Measurements from ENCODE around the gene DNAH8.
"Not testable (repeated sequence)": the region's sequence is repeated elsewhere in the genome, so short reads cannot be mapped to it uniquely, and the experiment has no call there.

The DNAH8 gene

DNA sequence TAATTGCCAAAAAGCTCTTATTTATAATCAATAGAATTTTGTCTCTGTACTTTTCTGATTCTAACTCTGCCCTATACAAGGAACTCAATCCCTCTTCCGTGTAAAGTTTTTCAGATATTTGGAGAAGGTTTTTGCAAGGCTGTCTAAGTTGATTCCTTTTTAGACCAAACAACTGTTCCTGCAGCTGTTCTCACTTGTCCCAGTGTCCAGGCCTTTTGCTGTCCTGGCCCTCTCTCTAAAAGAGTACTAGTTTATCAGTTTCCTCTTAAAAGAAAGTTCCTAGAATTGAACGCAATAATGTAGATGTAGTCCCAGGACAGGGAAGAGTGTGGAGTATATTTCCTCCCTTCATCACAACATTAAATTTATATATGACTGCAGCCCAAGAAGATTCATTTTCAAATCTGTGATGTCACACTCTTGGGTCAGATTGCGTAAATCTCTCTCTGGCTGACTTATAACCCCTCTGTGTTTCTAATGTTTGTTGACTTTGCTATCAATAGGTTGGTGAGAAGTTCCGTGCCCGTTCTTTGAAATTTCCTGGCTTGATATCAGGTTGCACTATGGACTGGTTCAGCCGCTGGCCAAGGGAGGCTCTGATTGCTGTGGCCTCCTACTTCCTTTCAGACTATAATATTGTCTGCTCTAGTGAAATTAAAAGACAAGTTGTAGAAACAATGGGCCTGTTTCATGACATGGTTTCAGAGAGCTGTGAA lies 194.1 kb downstream of the DNAH8 start:
- no peak for DNase-seq (ENCODE audit: low spot score)

DNA sequence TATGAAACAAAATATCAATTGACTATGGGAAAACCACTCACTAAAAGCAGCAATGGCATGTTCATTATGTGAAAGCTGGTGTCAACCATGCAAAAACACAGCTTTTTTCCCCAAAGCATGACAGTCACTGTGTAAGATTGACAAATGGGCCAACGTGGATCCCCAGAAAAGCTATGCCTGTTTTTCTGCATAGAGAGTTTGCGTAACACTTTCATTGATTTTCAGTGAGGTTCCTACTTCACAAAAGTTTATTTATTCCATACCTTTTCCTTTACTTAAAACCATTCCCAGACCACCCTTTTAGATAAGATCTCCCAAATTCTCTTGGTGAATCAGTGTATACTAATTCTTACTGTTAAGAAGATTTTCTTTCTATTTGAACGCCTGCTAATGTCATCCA lies 195.1 kb downstream of the DNAH8 start:
- no peak for DNase-seq (ENCODE audit: low spot score)

DNA sequence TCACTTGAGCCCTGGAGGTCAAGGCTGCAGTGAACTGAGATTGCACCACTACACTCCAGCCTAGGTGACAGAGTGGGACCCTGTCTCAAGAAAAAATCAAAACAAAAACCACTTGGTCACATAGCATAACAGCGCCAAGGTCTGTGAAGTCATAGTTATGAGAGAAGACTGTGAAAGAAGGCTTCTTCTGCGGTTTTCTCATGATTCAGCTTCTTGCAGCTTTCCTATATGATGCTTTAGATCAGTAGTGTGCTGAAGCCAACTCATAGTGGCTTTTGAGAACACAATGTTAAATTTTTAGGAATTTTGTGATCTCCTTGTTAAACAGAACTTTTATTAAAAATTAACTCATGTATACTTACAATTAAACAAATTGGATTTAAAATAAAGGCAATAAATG lies 197.3 kb downstream of the DNAH8 start:
- no peak for DNase-seq (ENCODE audit: low spot score)

DNA sequence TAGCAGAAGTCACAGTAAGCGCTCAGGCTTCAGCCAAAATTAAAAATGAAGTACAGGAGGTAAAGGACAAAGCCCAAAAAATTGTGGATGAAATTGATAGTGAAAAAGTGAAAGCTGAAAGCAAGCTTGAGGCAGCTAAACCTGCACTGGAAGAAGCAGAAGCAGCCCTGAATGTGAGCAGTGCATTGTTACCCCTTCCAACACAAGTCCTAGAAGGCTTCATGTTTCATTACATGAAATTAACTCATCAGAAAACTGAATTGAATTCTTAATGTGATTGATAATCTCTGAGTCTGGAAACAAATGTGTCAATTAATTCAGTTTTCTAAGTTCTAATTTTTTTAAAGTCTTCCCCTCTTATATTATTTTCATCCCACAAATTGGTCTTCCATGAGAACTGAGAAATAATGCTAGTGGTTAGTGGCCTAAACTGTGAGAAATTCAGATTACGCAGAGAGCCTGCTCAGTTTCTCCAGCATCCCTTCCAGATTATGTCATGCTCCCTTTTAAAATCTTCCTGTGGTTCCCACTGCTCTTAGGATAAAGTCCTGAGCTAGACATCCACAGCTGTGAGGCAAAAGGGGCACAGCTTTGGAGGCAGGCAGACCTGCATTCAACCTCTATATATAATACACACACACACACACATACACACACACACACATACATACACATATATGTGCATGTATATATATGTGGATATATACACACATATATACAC lies 200.3 kb downstream of the DNAH8 start:
- DNase-seq (ENCODE audit: low spot score): no peak

DNA sequence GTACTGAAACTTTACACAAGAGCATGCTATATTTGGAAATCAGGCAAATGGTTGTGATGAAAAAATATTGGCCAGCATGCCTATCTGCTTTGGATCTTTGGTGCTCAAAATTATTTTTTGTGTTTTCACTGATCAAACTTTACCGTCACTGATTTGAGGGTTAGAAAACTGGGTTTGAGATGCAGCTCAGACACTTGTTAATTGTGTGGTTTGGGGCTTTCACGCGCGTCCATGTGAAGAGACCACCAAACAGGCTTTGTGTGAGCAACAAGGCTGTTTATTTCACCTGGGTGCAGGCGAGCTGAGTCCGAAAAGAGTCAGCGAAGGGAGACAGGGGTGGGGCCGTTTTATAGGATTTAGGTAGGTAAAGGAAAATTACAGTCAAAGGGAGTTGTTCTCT lies 206.4 kb downstream of the DNAH8 start:
- DNase-seq (ENCODE audit: low spot score): not testable (repeated sequence)

DNA sequence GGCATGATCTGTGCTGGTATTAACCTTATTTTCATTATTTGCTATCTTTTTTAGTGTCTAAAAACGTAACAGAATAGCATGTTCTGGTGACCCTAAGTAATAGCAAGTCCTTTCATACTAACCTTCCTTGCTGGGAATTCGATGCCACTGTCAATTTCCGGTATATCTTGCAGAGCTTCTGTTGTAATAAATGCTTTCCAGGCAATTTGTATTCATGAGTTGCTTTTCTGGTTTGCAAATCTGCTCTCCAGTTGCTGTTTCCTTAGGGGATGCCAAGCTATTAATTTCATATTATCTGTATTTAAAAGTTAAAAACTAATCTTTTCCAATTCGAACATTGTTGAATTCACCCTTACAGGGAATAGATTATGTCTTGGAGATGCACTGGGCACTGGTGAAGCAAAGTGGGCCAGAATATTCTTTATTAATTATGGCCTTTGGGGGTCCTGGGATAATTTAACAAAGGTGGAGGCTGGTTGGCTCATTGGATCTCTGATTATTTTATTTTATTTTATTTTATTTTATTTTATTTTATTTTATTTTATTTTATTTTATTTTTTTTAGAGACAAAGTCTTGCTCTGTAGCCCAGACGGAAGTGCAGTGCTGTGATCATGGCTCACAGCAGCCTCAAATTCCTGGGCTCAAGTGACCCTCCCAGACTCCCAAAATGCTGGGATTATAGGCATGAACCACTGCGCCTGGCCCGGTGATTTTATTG lies 209.8 kb downstream of the DNAH8 start:
- no peak for DNase-seq (ENCODE audit: low spot score)

DNA sequence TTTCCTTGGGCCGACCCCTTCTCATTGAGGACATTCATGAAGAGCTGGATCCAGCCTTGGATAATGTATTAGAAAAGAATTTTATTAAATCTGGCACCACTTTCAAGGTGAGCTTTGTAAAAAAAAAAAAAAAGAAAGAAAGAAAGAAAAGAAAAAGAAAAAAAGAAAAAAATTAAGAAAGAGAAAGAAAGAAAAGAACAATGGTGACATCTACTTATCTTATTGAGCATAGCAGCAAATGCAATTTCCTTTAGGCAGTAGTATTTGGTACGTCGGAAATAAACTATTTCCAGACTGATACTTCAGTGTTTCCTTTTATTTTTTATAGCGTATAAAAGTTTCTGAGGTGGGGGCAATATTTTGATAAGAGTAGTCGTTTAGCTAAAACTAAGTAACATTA lies 214.4 kb downstream of the DNAH8 start:
- no peak for DNase-seq (ENCODE audit: low spot score)

DNA sequence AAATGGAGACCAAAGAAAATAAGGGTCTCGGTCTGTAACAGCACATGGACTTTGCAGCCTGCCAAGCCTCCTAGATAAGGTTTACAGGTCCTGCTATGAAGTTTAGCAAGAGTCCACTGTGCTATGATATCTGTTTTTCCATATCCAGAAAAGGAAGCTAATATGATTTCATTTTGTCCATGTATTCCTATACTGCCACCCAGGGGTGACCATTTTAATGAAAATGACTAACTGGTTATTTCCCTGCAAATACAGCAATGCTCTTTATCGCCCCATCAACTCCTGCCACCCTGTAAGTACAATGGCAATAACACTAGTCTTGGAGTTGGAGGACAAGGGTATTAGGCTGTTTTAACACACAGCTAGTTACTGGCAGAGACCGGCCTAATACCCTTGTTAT lies 218.3 kb downstream of the DNAH8 start:
- peak; percentile 27 for DNase-seq (ENCODE audit: low spot score)

DNA sequence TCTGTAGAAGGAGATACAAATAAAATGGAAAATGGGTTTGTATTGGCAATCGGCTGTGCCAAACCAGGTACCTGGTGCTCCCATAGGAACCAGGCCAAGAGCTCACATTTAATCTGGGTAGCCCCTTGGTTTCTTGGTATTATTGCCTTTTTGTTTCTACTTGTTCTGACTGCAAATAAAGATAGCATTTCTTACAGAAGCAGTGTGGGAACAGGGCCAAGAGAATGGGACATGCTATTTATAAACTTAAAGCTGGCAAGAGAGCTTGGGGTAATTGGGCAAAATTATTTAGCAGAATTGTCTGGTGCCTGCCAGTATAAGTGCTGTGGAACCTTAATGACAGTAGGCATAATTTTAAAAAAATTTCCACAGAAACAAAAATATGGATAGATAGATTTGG lies 219.9 kb downstream of the DNAH8 start:
- DNase-seq (ENCODE audit: low spot score): no peak

DNA sequence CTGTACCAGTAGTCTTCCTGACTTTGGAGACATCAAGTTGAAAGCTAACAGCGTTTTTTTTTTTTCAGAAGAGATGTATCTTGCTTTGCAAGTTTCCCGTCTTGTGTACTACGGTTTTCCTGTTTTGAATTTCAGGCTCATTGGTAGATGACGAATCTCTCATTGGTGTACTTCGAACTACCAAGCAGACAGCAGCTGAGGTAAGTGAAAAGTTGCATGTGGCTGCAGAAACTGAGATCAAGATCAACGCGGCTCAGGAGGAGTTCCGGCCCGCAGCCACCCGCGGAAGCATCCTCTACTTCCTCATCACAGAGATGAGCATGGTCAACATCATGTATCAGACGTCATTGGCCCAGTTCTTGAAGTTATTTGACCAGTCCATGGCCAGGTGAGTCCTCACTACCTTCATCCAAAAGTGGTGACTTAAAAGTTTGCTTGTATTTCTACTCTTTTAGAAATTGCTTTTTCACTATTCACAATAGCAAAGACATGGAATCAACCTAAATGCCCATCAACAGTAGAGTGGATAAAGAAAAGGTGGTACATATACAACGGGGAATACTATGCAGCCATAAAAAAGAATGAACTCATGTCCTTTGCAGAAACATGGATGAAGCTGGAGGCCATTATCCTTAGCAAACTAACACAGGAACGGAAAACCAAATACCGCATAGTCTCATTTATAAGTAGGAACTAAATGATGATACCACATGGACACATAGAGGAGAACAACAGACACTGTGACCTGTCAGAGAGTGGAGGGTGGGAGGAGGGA lies 222.9 kb downstream of the DNAH8 start:
- DNase-seq (ENCODE audit: low spot score): no peak

DNA sequence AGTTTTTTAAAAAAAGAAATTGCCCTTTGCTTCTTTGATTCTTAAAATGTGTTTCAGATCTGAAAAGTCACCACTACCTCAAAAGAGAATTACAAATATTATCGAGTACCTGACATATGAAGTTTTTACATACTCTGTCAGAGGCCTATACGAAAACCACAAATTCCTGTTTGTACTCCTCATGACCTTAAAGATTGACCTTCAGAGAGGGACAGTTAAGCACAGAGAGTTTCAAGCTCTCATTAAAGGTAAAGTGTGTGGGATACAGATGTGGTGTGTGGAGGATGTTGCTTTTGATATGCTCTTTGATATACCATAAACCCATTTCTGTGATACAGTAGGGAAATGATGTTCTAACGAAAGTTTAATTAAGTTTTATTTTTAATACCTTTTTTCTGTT lies 223.6 kb downstream of the DNAH8 start:
- DNase-seq (ENCODE audit: low spot score): no peak

DNA sequence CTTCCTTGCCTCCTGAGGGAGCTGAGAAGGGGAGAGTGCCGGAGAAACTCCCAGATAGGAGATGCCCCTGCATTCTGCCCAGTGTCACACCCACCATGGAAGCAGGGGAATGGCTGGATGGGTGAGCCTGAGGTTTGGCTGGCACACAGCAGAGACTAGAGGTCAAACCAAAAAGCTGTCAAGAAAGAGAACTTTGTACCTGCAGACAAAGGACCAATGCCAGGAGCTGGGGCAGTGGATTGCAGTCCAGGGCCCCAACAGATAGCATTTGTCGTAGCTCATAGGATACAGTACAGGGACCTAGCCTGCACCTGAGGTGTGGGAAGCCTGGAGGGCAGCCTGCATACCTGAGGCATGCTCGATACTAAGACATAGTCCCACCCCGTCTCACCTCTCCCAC lies 227.3 kb downstream of the DNAH8 start:
- DNase-seq (ENCODE audit: low spot score): no peak

DNA sequence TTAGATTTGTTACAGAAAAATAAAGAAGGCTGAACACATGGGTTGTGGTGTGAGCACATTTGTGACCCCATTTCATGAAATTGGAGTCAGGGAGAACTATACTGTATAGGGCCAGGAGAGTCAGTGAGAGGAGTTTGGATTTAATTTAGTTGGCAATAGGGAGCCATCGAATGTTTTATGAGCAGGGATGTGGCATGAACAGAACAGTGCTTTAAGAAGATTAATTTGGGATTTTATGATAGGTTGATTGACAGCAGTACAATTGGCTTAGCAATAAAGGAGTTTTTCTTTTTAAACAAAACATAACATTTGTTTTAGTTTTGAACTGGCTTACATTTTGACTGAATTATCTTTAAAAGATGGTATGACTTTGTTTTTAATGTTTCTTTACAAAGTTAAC lies 227.9 kb downstream of the DNAH8 start:
- no peak for DNase-seq (ENCODE audit: low spot score)

DNA sequence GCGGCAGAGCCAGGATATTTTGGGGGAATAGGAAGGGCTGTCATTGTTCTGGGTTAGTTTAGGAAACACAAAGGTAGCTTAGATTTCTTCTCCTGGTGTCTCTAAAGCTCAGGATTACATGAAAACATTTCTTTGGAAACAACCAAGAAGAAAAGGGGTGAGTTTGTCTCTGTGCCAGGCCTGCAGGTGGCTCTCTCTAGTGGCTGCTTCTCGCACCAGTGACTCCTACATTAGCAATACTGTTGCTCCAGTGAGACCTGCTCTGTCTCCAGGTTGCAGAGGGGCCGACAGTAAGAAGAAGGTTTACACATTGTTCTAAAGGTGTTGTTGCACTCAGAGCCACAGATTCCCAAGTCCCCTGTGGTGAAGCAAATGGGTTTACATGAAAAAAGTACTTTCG lies 228.9 kb downstream of the DNAH8 start:
- DNase-seq (ENCODE audit: low spot score): no peak

DNA sequence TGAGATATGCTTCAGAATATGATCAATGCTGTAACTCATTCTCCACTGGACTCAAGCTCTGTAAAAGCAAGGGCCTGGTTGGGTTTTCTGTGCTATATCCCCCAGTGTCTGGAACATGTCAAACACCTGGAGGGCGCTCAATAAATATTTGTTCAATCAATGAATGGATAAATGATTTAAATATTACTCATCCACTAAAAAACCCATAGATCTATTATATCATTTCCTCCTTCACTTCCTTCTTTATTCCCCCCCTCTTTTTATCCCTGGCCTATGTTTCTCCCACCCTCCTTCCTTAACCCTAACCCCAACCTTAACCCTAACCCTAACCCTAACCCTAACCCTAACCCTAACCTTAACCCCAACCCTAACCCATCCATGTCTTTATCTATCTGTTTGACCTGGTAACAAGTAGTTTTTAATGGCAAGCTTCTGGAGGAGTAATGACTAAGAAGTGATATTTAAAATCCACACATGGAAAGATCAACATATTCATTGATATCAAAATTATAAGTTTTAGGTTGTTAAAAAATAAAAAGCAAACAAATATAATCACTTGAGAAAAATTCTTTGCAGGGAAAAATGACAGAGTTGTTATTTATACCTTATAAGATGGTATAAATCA lies 229.7 kb downstream of the DNAH8 start:
- no peak for DNase-seq (ENCODE audit: low spot score)

DNA sequence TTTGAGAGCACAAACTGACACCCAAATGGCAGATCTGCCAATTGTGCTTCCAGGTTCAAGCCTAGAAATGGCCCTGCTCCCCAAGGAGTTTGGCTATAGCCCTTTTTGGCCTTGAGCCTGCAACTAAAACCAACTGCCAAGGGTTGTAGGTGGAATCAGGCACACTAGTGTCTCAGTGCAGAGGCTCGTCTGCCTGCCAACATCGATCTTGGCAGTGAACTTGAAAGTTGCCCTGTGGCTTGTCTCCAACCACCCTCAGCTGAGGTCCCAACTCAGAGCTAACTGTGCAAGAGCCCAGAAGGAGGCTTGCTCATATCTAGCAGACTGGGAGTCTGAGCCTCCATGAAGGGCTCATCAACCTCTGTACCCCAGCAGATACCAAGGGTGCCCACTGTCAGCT lies 240.8 kb downstream of the DNAH8 start:
- no peak for DNase-seq (ENCODE audit: low spot score)

DNA sequence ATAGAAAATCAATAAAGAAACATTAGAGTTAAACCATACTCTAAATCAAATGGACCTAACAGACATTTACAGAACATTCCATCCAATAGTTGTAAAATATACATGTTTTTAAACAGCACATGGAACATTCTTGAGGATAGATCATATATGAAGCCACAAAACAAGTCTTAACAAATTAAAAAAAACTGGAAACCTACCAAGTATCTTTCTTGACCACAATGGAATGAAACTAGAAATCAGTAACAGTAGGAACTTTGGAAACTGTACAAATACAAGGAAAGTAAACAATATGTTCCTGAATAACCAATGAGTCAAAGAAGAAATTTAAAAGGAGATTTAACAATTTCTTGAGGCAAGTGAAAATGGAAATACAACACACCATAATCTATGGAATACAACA lies 242.3 kb downstream of the DNAH8 start:
- DNase-seq (ENCODE audit: low spot score): no peak

DNA sequence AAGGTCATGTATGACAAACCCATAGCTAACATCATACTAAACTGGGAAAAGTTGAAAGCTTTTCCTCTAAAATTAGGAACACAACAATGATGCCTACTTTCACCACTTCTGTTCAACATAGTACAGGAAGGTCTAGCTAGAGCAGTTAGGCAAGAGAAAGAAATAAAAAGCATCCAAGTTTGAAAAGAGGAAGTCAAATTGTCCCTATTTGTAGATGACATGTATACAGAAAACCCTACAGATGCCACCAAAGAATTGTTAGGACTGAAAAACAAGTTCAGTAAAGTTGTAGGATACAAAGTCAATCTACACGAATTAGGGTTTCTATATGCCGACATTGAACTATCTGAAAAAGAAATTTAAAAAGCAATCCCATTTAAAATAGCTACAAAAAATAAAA lies 244.0 kb downstream of the DNAH8 start:
- no peak for DNase-seq (ENCODE audit: low spot score)

DNA sequence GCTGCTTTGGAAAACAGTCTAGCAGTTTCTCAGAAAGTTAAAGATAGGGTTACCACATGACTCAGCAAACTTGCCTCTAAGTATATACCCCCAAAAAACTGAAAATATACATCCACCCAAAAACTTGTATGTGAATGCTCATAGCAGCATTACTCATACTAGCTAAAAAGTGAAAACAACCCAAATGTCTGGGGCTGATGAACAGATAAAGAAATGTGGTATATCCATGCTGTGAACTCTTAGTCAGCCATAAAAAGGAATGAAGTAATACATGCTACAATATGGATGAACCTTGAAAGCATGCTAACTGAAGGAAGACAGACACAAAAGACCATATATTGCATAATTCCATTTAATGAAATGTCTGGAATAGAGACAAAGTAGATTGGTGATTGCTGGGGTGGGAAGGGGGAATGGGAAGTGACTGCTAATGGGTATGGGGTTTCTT lies 253.6 kb downstream of the DNAH8 start:
- DNase-seq (ENCODE audit: low spot score): no peak

DNA sequence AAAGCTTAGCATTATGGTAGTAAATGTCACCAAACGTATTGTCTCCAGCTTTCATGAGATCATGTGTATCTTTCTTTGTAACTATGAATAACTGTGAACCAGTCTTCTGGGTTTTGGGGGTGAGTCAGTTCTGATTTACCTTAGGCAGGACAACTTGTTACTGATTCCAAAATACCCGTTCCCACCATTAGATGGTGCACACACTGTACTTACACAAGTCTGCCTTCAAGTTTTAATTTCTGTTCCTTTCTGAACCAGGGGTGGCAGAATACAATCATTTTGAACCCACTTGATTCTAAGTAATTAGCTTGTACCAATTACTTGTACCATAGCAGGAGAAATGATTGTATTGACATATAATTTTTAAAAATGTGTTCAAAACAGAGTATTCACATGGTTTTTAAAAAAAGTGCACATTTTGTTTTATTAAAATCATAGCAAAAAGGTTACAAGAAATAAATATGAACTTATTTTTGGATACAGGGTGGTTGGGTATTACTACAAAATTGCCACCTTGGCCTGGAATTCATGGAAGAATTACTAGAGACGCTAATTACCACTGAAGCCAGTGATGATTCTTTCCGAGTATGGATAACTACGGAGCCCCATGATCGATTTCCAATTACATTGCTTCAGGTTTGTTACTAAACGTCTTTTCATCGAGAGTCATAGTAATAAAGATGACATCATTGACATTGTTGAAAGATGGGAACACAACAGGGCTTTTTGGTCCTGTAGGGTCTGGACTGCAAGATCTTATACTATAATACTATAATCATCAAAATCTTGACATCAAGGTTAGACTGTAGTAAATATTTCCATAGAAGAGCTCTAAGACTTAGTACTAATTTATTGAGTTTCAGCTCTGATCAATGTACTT lies 258.3 kb downstream of the DNAH8 start:
- DNase-seq (ENCODE audit: low spot score): peak; percentile 62

Measured in LoVo (cell line).